ENCODE results near the gene RNF167. TPM values are rescaled to one million over a fixed set of nuclear protein-coding genes. Genes with fewer than 3 reads are reported as not detected.

The RNF167 gene
- total and polyA plus RNA-seq, 2 experiments from 2014 or later, result 19.8 to 36.6 TPM

DNA sequence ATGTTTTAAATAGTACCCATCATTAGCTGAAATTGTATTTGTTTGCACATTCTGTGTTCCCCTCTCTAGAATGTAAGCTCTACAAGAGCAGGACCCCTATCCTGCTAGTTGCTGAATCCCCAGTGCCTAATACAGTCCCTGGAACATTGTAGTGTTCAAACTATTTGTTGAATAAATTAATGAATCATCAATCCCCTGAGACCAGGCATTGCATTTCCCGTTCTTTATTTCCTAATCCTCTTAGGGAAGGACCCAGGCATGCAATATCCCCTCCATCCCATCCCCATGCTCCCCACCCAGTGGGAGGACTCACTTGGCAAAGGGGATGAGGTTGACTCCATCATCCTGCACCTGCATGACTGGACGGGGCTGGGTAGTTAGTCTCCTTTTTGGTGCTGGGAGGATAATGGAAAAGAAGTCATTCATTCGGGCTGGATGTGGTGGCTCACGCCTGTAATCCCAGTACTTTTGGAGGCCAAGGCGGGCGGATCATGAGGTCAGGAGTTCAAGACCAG lies 54.1 kb downstream of the RNF167 start:
- TF ChIP-seq EZH2 (IDR thresholded peaks at IDR 0.05; ENCODE audit: insufficient read depth, poor library complexity, severe bottlenecking) (no peak), EZH2phosphoT487 (IDR thresholded peaks at IDR 0.05; ENCODE audit: insufficient read depth, low read depth) (no peak)
- no peaks in the 10 kb centered on the region for H3K4me1 ChIP-seq (ENCODE audit: insufficient read depth)
- no peaks in the 10 kb centered on the region for H3K36me3 ChIP-seq (ENCODE audit: low read depth)
- H3K27me3 ChIP-seq (replicated peaks; ENCODE audit: insufficient read depth), result no peaks in the 10 kb centered on the region
- no peaks in the 10 kb centered on the region for H4K20me1 ChIP-seq (ENCODE audit: insufficient read depth)
- H3K4me3 ChIP-seq, result no peak overlapping the region
- H2AFZ ChIP-seq, result no peak overlapping the region
- no peaks in the 10 kb centered on the region for H3K9me3 ChIP-seq (ENCODE audit: low read depth)
- no peak overlapping the region for H3K4me2 ChIP-seq (ENCODE audit: unreplicated experiment)
- H3K79me2 ChIP-seq (ENCODE audit: insufficient read depth), result peaks cover 13% of the 10 kb centered on the region
- H3K9me2 ChIP-seq (ENCODE audit: insufficient read depth), result no peaks in the 10 kb centered on the region
- no peak overlapping the region for H3K9ac ChIP-seq
- 88 to 93% methylated on average over 6 of the region's 6 CpGs for WGBS, 2 experiments (ENCODE audit: low coverage in 1 of 2, low lambda C conversion rate in 2 of 2, missing lambda C conversion rate in 2 of 2)
- no peak for DNase-seq
- H3K27ac ChIP-seq, result no peak overlapping the region
- in situ Hi-C loops (cut with MboI), result no loop called here
- H3F3A ChIP-seq (ENCODE audit: insufficient read depth), result peaks cover 6% of the 10 kb centered on the region; the same call in 1 of the 2 replicates

Small RNAs within 50 kb of the gene (microRNA-seq; reads per million reads assigned to microRNA genes)
- gene MIR6864 (ENCODE audit: borderline number of aligned reads), result not detected
- not detected for gene MIR6865 (ENCODE audit: borderline number of aligned reads)

Small RNAs within 50 kb of the gene (small RNA-seq; reads per million reads assigned to genes)
- gene MIR6864 (ENCODE audit: low read depth, low replicate concordance) (not detected), gene MIR6865 (ENCODE audit: low read depth, low replicate concordance) (not detected)

Other genes with a start within 250 kb of the RNF167 start
- gene PELP1, start 236.1 kb upstream of the RNF167 start, total RNA-seq (2014; rRNA removed; shearing (Covaris generic)), result 18.8 and 25.6 TPM in 2 replicates
- gene PELP1, start 236.1 kb upstream of the RNF167 start, polyA plus RNA-seq (2016; fragmentation: Nextera tagmentation; extraction: Ambion mirVana), result 10.4 and 13.6 TPM in 2 replicates
- 4.1 and 4.8 TPM in 2 replicates for gene ARRB2, start 229.6 kb upstream of the RNF167 start, total RNA-seq (2014; rRNA removed; shearing (Covaris generic))
- gene ARRB2, start 229.6 kb upstream of the RNF167 start, polyA plus RNA-seq (2016; fragmentation: Nextera tagmentation; extraction: Ambion mirVana), result 3.7 and 3.9 TPM in 2 replicates
- gene MED11, start 208.8 kb upstream of the RNF167 start, total RNA-seq (2014; rRNA removed; shearing (Covaris generic)), result 14.4 and 16.9 TPM in 2 replicates
- 26.9 and 27.4 TPM in 2 replicates for gene MED11, start 208.8 kb upstream of the RNF167 start, polyA plus RNA-seq (2016; fragmentation: Nextera tagmentation; extraction: Ambion mirVana)
- gene ZMYND15, start 200.4 kb upstream of the RNF167 start, total RNA-seq (2014; rRNA removed; shearing (Covaris generic)), result 0.32 and 0.89 TPM in 2 replicates
- gene ZMYND15, start 200.4 kb upstream of the RNF167 start, polyA plus RNA-seq (2016; fragmentation: Nextera tagmentation; extraction: Ambion mirVana), result 0.16 TPM in 1 of 2 replicates, not detected in the other
- 1.6 and 2.5 TPM in 2 replicates for gene CXCL16, start 200.3 kb upstream of the RNF167 start, total RNA-seq (2014; rRNA removed; shearing (Covaris generic))
- 4.1 TPM in 2 replicates for gene CXCL16, start 200.3 kb upstream of the RNF167 start, polyA plus RNA-seq (2016; fragmentation: Nextera tagmentation; extraction: Ambion mirVana)
- gene TM4SF5, start 168.4 kb upstream of the RNF167 start, total RNA-seq (2014; rRNA removed; shearing (Covaris generic)), result not detected in 2 replicates
- gene TM4SF5, start 168.4 kb upstream of the RNF167 start, polyA plus RNA-seq (2016; fragmentation: Nextera tagmentation; extraction: Ambion mirVana), result not detected in 2 replicates
- gene VMO1, start 153.9 kb upstream of the RNF167 start, total RNA-seq (2014; rRNA removed; shearing (Covaris generic)), result not detected in 2 replicates
- gene VMO1, start 153.9 kb upstream of the RNF167 start, polyA plus RNA-seq (2016; fragmentation: Nextera tagmentation; extraction: Ambion mirVana), result 0.63 and 0.93 TPM in 2 replicates
- 2.2 TPM in 1 of 2 replicates, not detected in the other for gene GLTPD2, start 151.3 kb upstream of the RNF167 start, total RNA-seq (2014; rRNA removed; shearing (Covaris generic))
- gene GLTPD2, start 151.3 kb upstream of the RNF167 start, polyA plus RNA-seq (2016; fragmentation: Nextera tagmentation; extraction: Ambion mirVana), result 0.50 and 0.61 TPM in 2 replicates
- gene PSMB6, start 144.1 kb upstream of the RNF167 start, total RNA-seq (2014; rRNA removed; shearing (Covaris generic)), result 92.1 and 148 TPM in 2 replicates
- gene PSMB6, start 144.1 kb upstream of the RNF167 start, polyA plus RNA-seq (2016; fragmentation: Nextera tagmentation; extraction: Ambion mirVana), result 308 and 315 TPM in 2 replicates
- 20.9 and 22.0 TPM in 2 replicates for gene PLD2, start 133.1 kb upstream of the RNF167 start, total RNA-seq (2014; rRNA removed; shearing (Covaris generic))
- 11.9 and 12.3 TPM in 2 replicates for gene PLD2, start 133.1 kb upstream of the RNF167 start, polyA plus RNA-seq (2016; fragmentation: Nextera tagmentation; extraction: Ambion mirVana)
- 31.5 and 34.5 TPM in 2 replicates for gene MINK1, start 106.9 kb upstream of the RNF167 start, total RNA-seq (2014; rRNA removed; shearing (Covaris generic))
- 21.0 and 24.2 TPM in 2 replicates for gene MINK1, start 106.9 kb upstream of the RNF167 start, polyA plus RNA-seq (2016; fragmentation: Nextera tagmentation; extraction: Ambion mirVana)
- gene C17orf107, start 40.7 kb upstream of the RNF167 start, total RNA-seq (2014; rRNA removed; shearing (Covaris generic)), result 3.8 and 8.8 TPM in 2 replicates
- 2.7 and 3.9 TPM in 2 replicates for gene C17orf107, start 40.7 kb upstream of the RNF167 start, polyA plus RNA-seq (2016; fragmentation: Nextera tagmentation; extraction: Ambion mirVana)
- gene CHRNE, start 37.2 kb upstream of the RNF167 start, total RNA-seq (2014; rRNA removed; shearing (Covaris generic)), result 0.13 and 0.86 TPM in 2 replicates
- gene CHRNE, start 37.2 kb upstream of the RNF167 start, polyA plus RNA-seq (2016; fragmentation: Nextera tagmentation; extraction: Ambion mirVana), result 0.63 and 0.84 TPM in 2 replicates
- gene GP1BA, start 8.0 kb upstream of the RNF167 start, total RNA-seq (2014; rRNA removed; shearing (Covaris generic)), result not detected in 2 replicates
- gene GP1BA, start 8.0 kb upstream of the RNF167 start, polyA plus RNA-seq (2016; fragmentation: Nextera tagmentation; extraction: Ambion mirVana), result 0.18 TPM in 1 of 2 replicates, not detected in the other
- gene SLC25A11, start 222 bp upstream of the RNF167 start, total RNA-seq (2014; rRNA removed; shearing (Covaris generic)), result 68.5 and 131 TPM in 2 replicates
- 71.4 and 73.2 TPM in 2 replicates for gene SLC25A11, start 222 bp upstream of the RNF167 start, polyA plus RNA-seq (2016; fragmentation: Nextera tagmentation; extraction: Ambion mirVana)
- gene PFN1, start 8.3 kb downstream of the RNF167 start, total RNA-seq (2014; rRNA removed; shearing (Covaris generic)), result 621 and 886 TPM in 2 replicates
- gene PFN1, start 8.3 kb downstream of the RNF167 start, polyA plus RNA-seq (2016; fragmentation: Nextera tagmentation; extraction: Ambion mirVana), result 2,247 and 2,282 TPM in 2 replicates
- gene ENO3, start 10.9 kb downstream of the RNF167 start, total RNA-seq (2014; rRNA removed; shearing (Covaris generic)), result 0.38 and 1.2 TPM in 2 replicates
- gene ENO3, start 10.9 kb downstream of the RNF167 start, polyA plus RNA-seq (2016; fragmentation: Nextera tagmentation; extraction: Ambion mirVana), result 3.2 and 4.1 TPM in 2 replicates
- 39.1 and 43.1 TPM in 2 replicates for gene SPAG7, start 27.5 kb downstream of the RNF167 start, total RNA-seq (2014; rRNA removed; shearing (Covaris generic))
- 97.7 and 107 TPM in 2 replicates for gene SPAG7, start 27.5 kb downstream of the RNF167 start, polyA plus RNA-seq (2016; fragmentation: Nextera tagmentation; extraction: Ambion mirVana)
- gene CAMTA2, start 47.4 kb downstream of the RNF167 start, total RNA-seq (2014; rRNA removed; shearing (Covaris generic)), result 4.8 and 10.1 TPM in 2 replicates
- gene CAMTA2, start 47.4 kb downstream of the RNF167 start, polyA plus RNA-seq (2016; fragmentation: Nextera tagmentation; extraction: Ambion mirVana), result 26.5 and 28.8 TPM in 2 replicates
- gene INCA1, start 57.3 kb downstream of the RNF167 start, total RNA-seq (2014; rRNA removed; shearing (Covaris generic)), result 0.32 and 1.0 TPM in 2 replicates
- 0.51 and 1.2 TPM in 2 replicates for gene INCA1, start 57.3 kb downstream of the RNF167 start, polyA plus RNA-seq (2016; fragmentation: Nextera tagmentation; extraction: Ambion mirVana)
- 72.7 and 85.2 TPM in 2 replicates for gene KIF1C, start 57.7 kb downstream of the RNF167 start, total RNA-seq (2014; rRNA removed; shearing (Covaris generic))
- 38.5 and 39.8 TPM in 2 replicates for gene KIF1C, start 57.7 kb downstream of the RNF167 start, polyA plus RNA-seq (2016; fragmentation: Nextera tagmentation; extraction: Ambion mirVana)
- gene SLC52A1, start 95.2 kb downstream of the RNF167 start, total RNA-seq (2014; rRNA removed; shearing (Covaris generic)), result 0.22 TPM in 1 of 2 replicates, not detected in the other
- gene SLC52A1, start 95.2 kb downstream of the RNF167 start, polyA plus RNA-seq (2016; fragmentation: Nextera tagmentation; extraction: Ambion mirVana), result not detected in 2 replicates
- gene ZFP3, start 138.2 kb downstream of the RNF167 start, total RNA-seq (2014; rRNA removed; shearing (Covaris generic)), result 1.5 and 1.9 TPM in 2 replicates
- gene ZFP3, start 138.2 kb downstream of the RNF167 start, polyA plus RNA-seq (2016; fragmentation: Nextera tagmentation; extraction: Ambion mirVana), result 1.8 and 2.0 TPM in 2 replicates
- gene ZNF232, start 171.6 kb downstream of the RNF167 start, total RNA-seq (2014; rRNA removed; shearing (Covaris generic)), result 5.2 and 6.1 TPM in 2 replicates
- gene ZNF232, start 171.6 kb downstream of the RNF167 start, polyA plus RNA-seq (2016; fragmentation: Nextera tagmentation; extraction: Ambion mirVana), result 3.8 and 5.2 TPM in 2 replicates
- not detected in 2 replicates for gene USP6, start 175.8 kb downstream of the RNF167 start, total RNA-seq (2014; rRNA removed; shearing (Covaris generic))
- 0.25 and 0.30 TPM in 2 replicates for gene USP6, start 175.8 kb downstream of the RNF167 start, polyA plus RNA-seq (2016; fragmentation: Nextera tagmentation; extraction: Ambion mirVana)